Left forelimb (tissue), 1 donor: ENCODE data around the gene ADH5.
"Not testable (repeated sequence)": the region's sequence is repeated elsewhere in the genome, so short reads cannot be mapped to it uniquely, and the experiment has no call there.

ENCODE experiments used
- DNase-seq: peaks from one replicate; pipeline ENCODE4 v3.0.0-alpha.2; 2018; ENCODE audit warnings: low spot score

Gene ADH5

GRCh38 chr4:99029018-99029735 is 59.4 kb downstream of the ADH5 start:
- DNase-seq = no peak

- DNase-seq = no peak
These were observed 60.4 kb downstream of the ADH5 start for GRCh38 chr4:99028187-99028586.

GRCh38 chr4:99027304-99027703 is 61.3 kb downstream of the ADH5 start:
- DNase-seq = no peak

GRCh38 chr4:99025506-99025905 is 63.1 kb downstream of the ADH5 start:
- DNase-seq = no peak

GRCh38 chr4:99024481-99025275 is 63.9 kb downstream of the ADH5 start:
- DNase-seq = no peak

GRCh38 chr4:99023800-99024251 is 64.8 kb downstream of the ADH5 start:
- DNase-seq = not testable (repeated sequence)

GRCh38 chr4:99022566-99022965 is 66.0 kb downstream of the ADH5 start:
- DNase-seq = no peak

- DNase-seq = no peak
These were observed 67.2 kb downstream of the ADH5 start for GRCh38 chr4:99021386-99021785.
